GM21529 (cell line): ENCODE results near the gene TTC31.

Experiments used
- ATAC-seq: cut with Tn5 transposase; IDR thresholded peaks from one replicate; pipeline ENCODE4 v1.9.1; 2021; ENCODE audit not compliant: unreplicated experiment

Gene TTC31

DNA sequence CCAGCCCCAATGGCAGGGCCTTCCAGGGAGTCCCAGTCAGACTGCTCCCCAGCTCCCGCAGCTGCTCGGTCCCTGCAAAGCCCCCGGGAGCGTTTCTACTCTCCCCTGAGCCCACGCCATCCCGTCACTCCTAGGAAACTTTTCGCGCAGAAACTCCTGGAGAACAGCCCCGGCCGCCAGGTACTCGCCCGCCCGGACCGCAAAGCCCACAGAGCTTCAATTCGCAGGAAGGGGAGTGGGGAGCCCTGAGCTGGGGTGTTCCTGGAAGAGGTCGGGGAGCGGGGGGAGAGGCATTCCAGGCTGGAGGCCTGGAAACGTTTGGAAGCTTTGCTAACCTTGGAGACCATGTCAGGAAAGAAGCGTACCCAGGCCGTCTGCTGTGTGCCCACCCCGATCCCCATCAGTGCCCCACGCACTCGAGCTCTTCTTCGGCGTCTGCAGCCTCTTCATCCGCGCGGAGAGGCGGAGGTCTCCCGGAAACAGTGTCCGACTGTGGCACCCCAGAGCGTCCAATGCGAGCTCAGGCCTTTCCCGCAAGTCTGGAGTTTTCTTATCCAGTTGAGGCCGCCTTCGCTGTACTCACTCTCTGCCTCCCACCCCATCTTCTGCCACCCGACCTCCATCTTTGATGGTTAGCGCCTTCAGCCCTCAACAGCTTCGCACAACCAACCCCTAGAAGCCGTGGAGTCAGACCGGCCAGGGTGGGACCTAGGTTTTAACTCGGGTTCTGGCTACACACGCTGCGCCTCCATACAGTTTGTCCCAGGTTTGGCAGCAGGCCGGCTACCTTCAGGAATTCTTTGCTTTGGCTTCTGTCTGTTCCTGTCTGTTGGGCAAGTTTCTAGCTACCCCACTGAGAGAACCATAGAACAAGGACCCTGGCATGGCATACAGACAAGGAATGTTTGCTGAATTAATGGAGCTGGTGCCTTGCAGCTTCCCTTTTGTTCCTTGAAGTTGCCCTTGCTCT is 20.9 kb downstream of the TTC31 start:
- no peak for ATAC-seq

DNA sequence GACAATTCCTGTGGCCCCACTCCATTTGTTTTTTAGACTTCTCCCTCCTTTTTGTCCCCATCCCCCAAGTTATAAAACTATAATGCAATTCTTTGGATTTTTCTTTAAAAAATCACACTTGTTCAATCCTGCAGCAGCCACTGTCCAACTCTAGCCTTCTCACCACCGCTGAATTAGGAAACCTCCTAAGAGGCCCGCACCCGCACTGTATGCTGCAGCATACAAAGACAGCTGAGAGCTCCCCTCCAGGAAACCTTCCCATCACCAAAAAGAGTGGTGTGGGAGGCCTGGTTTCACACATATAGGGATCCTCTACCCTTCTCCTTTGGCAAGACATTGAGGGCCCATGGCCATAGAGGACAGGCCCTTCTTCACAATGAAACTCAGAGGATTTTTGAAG is 21.7 kb downstream of the TTC31 start:
- no peak for ATAC-seq

DNA sequence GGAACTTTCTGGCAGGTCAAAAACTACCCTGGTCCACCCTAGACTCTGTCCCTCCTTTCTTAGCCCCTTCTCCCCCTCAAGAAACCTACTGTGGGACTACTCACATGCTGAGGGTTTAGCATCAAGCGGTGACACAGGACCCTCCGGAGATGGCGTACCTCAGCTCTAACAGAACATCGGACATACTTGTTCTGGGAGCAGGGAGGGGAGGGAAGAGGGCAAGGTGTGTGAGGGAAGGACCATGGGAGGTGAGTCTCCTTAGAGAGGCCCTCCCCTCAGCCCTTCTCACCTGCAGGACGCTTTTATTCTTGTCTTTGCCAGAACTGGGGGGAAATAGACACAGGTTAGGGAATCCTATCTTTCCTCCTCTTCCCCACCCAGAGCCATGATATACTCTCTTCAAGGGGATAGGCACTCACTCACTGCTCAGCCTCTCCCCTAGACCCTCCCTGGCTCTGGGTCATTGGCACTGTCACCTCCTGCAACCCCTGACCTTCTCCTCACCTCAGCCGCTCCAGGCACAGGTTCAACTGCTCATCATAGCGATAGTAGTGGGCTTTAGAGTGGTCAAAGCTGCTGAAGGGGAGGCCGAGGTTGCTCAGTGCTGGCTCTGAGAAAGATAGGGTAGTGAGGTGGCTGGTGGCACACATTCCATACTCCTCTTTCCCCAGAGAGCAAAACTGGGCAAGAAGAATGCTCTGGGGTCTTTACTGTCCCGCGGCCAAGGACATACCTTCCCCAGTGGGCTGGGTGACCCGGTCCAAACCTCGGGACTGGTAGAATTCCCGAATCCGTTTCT is 22.8 kb downstream of the TTC31 start:
- no peak for ATAC-seq

DNA sequence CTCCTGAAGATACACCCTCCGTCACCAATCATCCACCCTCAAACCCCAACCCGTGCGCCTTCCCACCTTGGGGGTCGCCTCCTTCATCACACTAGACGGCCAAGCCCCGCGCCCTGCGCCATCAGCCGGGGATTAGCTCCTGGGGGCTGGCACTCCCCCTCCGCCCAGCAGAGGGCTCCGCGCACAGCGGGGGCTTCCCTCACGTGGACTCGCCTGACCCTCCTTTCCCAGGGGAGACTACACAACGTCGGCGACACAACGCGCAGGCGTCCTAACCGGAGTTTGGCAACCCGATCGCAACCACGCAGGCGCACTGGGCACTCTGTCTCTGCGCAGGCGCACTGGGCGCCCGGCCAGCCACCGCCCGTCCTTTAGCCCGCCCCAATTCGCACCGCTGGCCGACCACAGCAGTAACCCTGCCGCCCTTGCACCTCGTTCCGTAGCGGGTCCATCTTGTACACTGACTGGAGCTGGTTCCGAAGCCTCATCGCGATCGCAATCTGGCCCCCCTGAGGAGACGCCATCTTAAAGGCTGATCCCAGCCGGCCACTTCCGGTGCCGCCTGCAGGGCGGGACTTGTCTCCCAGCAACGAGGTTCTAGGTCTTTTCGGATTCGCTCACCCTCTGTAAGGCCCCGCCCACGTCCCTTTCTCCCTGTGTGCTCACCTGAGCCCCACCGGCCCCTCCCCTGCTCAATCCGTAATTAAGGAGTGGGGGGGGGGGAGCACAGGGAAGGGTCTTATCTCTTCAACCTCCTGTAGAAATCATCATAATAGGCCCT is 24.5 kb downstream of the TTC31 start, which contains the start of gene PCGF1:
Gene PCGF1, minus strand, starts transcription at position 551 of the 781 bp plus-strand sequence. Its CDS starts 27 bp downstream, at position 524.
- ATAC-seq: peak; percentile 91

DNA sequence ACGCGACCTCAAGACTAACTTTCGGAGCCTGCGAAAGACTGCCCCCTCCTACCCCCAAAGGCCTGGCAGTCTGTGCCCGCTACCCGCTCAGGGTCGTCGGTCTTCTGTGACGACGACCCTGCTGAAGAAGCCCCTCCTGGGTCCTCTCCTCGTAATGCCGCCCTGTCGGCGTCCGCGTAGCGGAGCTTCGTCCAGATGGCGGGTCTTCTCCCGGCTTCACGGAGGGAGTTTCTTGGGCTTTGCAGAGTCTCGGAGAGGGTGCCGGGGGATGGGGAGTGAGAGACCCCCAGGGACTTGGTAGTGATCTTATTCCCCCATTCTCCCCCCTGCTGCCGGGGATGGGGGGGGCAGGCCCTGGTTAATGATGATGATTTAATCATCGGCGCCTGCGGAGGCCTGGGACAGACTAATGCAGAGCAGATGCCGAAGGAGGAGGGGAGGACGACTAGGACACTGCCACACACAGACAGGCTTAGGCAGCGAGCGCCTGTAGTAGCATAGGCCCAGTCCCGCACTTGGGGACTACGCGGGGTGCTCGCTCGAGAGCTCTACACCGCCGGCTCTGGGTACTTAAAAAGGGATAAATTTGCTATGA is 25.1 kb downstream of the TTC31 start:
- ATAC-seq: peak; percentile 6

DNA sequence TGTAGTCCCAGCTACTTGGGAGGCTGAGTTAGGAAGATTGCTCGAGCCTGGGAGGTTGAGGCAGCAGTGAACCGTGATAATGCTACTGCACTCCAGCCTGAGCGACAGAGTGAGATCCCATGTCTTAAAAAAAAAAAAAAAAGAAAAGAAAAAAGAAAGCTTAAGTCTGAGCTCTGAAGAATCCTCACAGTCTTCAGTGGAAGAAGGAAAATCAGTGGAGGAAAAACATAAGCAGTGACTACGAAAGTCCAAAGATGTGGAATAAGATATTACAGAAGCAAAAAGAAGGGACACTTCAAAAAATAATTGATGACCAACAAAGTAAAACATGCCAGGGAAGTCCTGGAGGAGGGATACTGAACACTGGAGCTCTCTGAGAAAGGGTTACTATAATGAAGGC is 27.4 kb downstream of the TTC31 start:
- no peak for ATAC-seq

DNA sequence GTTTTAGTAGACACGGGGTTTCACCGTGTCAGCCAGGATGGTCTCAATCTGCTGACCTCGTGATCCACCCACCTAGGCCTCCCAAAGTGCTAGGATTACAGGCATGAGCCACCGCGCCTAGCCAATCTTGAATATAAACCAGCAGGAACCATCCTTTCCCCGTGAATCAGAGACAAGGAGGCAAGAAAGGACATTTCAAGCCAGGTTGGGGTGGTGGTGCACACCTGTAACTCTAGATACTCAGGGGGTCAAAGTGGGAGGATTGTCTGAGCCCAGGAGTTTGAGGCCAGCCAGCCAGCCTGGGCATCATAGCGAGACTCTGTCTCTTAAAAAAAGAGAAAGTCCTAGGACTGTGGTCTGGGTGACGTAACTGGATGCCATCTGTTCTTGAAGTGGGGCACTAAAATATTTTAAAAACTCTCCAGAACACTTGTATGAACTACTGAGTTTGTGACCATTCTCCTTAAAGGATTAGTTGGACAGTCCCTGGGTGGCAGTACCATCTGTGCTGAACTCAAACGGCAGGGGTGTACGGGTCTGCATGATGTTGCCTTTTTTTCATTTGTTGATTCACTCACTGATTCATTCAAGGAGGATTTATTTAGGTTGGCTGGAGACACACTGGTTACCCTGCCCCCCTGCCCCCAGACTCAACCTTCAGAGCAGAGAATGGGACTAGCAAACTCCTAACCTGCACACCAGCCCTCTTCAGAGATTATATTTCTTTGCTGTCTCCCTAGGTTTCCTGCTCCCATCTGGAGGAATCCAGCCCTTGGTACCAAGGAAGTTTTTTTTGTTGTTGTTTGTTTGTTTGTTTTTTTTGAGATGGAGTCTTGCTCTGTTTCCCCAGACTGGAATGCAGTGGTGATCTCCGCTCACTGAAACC is 28.5 kb downstream of the TTC31 start:
- ATAC-seq: no peak

DNA sequence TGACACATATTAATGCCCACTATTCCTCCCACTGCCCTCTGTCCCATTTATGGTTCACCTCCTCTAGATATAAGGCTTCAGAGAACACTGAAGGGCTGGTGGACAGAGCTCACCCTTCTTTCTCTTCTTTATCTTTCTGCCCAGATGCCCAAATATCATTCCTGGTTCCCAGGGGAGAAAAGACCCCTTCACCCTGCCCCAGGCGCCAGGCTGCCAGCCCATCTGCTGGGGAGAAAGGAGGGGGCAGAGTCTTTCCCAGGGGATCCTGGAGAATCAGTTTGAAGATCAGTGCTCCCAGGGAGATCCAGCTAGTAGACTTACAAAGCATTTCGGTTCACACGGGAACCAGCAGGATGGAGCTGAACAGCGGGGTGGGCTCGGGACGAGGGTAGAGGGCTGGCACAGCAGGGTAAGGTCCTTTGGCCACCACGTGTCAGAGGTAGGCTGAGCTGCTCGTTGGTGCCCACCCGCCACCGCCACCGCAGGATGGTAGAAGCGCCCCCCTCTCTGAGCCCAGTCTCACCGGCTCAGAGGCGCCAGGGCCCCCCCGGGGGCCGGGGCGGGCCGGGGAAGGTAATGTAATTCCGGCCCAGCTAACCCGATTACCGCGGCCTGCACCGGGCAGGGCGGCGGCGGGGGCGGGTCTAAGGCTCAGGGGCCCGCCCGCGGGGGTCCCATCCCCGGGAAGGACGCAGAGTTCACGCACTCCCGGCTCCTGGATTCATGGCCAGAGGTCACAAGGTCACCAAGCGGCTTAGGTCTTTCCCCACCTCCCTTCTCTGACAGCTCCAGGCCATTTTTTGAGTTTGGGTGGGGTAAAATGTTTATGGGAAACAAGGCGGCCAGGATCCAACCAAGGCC is 30.1 kb downstream of the TTC31 start:
- ATAC-seq: no peak

DNA sequence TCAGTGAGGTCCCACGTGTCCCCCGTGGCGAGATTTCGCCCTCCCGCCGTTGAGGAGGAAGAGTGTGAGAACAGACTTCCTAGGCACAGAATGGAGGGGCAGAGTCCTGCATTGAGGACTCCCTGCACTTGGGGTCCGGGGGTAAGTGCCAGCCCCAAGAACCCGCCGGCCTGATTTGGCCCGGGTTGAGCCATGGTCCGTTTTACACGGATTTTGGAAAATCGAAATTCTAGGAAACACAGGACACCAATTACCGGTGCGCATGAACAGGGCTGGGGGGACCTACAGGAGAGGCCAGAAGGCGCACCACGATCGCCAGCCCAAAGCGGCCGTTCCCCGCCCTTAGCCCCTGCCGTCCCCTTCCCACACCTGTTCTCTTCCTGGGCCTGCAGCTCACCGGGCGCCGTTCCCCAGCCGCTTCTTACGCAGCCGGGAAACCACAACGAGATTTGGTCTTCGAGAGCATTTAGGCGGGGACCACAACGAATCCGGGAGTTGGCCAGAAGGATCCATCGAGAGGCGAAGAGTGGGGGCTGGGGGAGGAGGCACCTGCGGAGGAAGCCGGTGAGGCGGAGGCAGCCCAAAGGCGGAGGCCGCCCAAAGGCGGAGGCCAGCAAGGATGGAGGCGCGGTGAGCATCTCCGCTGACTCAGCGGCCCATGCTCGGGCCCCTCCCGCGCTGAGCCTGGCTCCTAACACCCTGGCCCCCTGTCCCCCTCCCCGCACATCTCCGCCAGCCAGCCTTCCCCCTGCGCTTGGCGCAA is 30.9 kb downstream of the TTC31 start:
- ATAC-seq: no peak

DNA sequence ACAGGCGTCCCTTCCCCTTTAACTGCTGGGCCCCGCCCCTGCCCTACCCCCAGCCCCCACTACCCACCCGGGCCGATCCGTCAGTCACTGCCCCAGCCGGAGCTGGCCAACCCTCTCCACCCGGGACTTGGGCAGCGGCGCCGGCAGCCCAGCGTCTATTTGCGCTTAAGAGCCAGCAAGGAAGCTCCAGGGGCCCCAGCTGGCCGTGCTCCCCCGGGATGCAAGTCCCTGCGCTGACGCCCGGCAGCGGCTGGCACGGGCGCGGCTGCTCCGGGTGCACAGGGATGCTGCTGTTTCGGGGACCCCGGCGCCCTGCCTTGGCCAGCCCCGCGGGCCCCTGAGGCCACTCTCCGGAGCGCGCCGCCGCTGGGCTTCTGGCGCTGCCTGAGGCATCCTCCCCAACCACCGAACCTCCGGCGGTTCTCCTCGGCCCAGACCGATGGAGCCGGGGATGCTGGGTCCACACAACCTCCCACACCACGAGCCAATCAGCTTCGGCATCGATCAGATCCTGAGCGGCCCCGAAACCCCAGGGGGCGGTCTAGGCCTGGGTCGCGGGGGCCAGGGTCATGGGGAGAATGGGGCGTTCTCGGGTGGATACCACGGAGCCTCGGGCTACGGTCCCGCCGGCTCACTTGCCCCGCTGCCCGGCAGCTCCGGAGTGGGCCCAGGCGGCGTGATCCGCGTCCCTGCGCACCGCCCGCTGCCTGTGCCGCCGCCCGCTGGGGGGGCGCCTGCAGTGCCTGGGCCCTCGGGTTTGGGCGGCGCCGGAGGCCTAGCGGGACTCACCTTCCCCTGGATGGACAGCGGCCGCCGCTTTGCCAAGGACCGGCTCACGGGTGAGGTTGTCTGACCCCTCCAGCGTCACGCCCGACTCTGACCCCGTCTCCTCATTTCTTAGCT is 31.7 kb downstream of the TTC31 start, which contains the start of gene TLX2:
Gene TLX2, plus strand, starts transcription at position 83 of the 903 bp plus-strand sequence. Its CDS starts 357 bp downstream, at position 440.
- no peak for ATAC-seq

DNA sequence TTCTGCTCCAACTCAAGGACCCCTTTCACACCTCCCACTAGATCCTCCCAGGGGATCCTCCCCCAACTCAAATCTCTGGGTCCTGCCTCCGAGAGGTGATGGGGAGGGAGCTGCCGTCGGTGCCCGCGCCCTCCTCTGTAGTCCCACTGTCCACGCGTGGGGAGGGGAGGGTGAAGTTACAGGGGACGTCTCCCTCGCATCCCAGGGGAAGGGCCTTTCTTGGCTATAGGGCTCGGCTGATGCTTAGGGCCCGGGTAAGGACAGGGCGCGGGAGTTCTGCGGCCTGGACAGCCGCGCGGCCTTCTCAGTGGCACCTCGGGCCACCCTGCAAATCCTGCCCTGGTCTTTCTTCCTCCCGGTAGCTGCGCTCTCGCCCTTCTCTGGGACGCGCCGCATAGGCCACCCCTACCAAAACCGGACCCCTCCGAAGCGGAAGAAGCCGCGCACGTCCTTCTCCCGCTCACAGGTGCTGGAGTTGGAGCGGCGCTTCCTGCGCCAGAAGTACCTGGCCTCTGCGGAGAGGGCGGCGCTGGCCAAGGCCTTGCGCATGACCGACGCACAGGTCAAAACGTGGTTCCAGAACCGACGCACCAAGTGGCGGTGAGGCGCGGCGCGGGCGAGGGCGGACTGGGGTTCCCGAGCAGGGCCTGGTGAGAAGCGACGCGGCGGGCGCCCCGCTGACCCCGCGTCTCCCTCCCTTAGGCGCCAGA is 32.5 kb downstream of the TTC31 start:
- no peak for ATAC-seq

DNA sequence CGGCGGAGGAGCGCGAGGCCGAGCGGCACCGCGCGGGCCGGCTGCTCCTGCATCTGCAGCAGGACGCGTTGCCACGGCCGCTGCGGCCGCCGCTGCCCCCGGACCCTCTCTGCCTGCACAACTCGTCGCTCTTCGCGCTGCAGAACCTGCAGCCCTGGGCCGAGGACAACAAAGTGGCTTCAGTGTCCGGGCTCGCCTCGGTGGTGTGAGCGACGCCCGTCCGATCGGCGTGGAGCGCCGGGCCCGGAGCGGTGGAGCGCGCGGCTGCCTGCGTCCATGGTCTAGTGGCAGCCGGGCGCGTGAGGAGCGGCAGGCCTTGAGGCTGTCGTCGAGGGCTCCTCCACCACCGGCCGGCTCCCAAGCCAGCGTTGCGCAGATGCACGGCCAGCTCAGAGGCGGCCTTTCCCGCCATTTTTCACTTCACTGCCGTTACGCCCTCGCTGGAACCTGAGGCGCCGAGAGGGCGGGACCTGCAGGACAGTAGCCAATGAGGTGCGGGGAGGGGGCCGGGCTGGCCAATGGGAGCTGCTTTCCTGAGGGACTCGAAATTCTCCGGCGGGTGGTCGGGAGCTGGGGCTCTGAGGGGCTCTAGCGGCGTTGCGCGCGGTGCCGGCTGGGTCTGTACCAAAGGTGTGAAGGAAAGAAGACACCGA is 33.2 kb downstream of the TTC31 start:
- ATAC-seq: peak; percentile 46

DNA sequence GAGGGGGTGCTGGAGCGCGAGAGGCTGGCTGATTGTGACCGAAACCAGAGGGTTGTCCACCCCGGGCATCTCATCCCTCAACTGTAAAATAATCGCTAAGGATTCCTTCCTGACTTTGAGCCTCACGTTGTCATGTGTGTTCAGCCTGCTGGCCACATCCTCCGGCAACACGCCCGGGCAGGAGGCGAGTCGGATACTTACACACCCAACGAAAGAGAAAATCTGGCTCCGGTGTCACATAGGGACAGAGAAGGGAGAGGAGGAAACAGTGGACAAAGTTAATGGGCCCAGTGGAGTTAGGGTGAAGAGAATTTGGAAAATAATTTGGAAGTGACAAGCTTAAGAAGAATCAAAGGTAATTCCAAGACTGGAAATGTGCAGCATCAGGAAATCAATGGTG is 33.8 kb downstream of the TTC31 start:
- no peak for ATAC-seq

DNA sequence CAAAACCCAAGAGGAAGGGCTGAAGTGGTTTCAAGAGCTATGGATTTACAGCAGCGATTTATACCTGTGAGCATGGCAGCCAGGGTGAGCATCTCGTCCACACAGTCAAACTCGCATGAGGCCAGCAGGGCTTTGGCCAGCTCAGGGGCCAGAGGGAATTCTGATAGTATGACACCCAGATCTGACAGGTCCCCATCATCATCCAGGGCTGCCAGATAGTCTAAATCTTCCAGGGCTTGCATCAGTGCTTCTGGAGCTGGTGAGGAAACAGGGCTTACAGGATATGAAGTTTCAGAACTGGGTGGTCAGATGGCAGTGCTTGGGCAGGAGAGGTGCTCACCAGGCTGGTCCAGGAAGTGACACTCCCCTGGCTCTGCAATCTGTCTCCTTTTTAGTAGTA is 39.6 kb downstream of the TTC31 start:
- no peak for ATAC-seq

DNA sequence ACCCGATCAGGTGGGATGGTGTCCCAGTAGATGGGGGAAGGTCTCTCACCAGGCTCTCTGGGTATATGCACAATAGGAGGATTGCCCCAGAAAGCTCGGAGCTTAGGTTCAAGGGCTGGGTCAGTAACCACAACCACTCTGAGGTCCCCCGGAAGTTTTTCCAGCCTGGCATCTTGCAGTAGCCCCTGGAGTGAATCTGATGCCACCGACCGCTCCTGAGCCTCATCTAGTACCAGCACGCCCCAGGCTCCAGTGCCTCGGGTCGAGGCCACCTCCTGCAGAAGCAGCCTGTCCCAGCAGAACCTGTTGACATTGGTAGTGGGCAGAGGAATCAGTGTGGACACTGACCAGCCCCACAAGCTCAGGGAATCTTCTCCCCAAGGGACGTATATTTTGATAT is 41.1 kb downstream of the TTC31 start:
- ATAC-seq: no peak
